Mesenchymal stem cell (in vitro differentiated cells and primary cell): Measurements from ENCODE around the gene VSTM5.

Experiments used
- DNase-seq: peaks from one replicate; pipeline ENCODE4 v3.0.0-alpha.2; 2013
- H2AFZ ChIP-seq: one replicate; pipeline ENCODE4 v1.6.1; 2013; ENCODE audit warnings: low read depth, mild to moderate bottlenecking, control low read depth, inconsistent platforms, low read length, moderate library complexity
- H2AK5ac ChIP-seq: 2 replicates; pipeline ENCODE4 v1.6.1; 2013; ENCODE audit warnings: low read length, moderate library complexity, mild to moderate bottlenecking, inconsistent platforms; ENCODE audit not compliant: severe bottlenecking
- H2BK120ac ChIP-seq: one replicate; pipeline ENCODE4 v1.6.1; 2013; ENCODE audit warnings: low read depth, mild to moderate bottlenecking, inconsistent platforms, low read length, moderate library complexity
- H2BK12ac ChIP-seq, 2 experiments: one replicate each; pipeline ENCODE4 v1.6.1; 2013; ENCODE audit warnings: inconsistent platforms in 2 of 2, low read length in 2 of 2, mild to moderate bottlenecking in 2 of 2, moderate library complexity in 2 of 2, control low read depth in 1 of 2
- H2BK15ac ChIP-seq: one replicate; pipeline ENCODE4 v1.6.1; 2013; ENCODE audit warnings: mild to moderate bottlenecking, low read depth, inconsistent platforms; ENCODE audit not compliant: poor library complexity, severe bottlenecking
- H2BK5ac ChIP-seq: 2 replicates; pipeline ENCODE4 v1.6.1; 2013; ENCODE audit warnings: low read depth, mild to moderate bottlenecking, low read length, control low read depth, inconsistent platforms; ENCODE audit not compliant: poor library complexity, severe bottlenecking
- H3K14ac ChIP-seq, 2 experiments: one replicate each; pipeline ENCODE4 v1.6.1; 2013; ENCODE audit warnings: inconsistent platforms in 2 of 2, low read length in 2 of 2, control low read depth in 1 of 2, mild to moderate bottlenecking in 1 of 2, moderate library complexity in 1 of 2
- H3K18ac ChIP-seq, 2 experiments: one replicate each; pipeline ENCODE4 v1.6.1; 2013; ENCODE audit warnings: inconsistent platforms in 2 of 2, low read length in 2 of 2, control low read depth in 1 of 2, low read depth in 1 of 2, mild to moderate bottlenecking in 1 of 2
- H3K23ac ChIP-seq, 2 experiments: one replicate each; pipeline ENCODE4 v1.6.1; 2013; ENCODE audit warnings: inconsistent platforms in 2 of 2, low read length in 2 of 2, mild to moderate bottlenecking in 2 of 2, moderate library complexity in 2 of 2, control low read depth in 1 of 2
- H3K27ac ChIP-seq: 2 replicates; pipeline ENCODE4 v1.5.1; 2013; ENCODE audit warnings: mild to moderate bottlenecking, moderate library complexity, low read length, control low read depth, inconsistent platforms; ENCODE audit not compliant: poor library complexity, severe bottlenecking
- H3K27me3 ChIP-seq, 2 experiments: 2 replicates each; pipeline versions ENCODE4 v1.6.1 to v1.7.0; 2013; ENCODE audit warnings: low read length in 2 of 2, mild to moderate bottlenecking in 2 of 2, moderate library complexity in 2 of 2, control low read depth in 1 of 2, inconsistent platforms in 1 of 2; ENCODE audit not compliant: control insufficient read depth in 1 of 2, insufficient read depth in 1 of 2
- H3K36me3 ChIP-seq, 2 experiments: 2 replicates each; pipeline versions ENCODE4 v1.6.1 to v1.7.0; 2013; ENCODE audit warnings: low read length in 2 of 2, control low read depth in 1 of 2, inconsistent platforms in 1 of 2, low read depth in 1 of 2, mild to moderate bottlenecking in 1 of 2; ENCODE audit not compliant: insufficient read depth in 2 of 2, control insufficient read depth in 1 of 2
- H3K4ac ChIP-seq, 2 experiments: one replicate each; pipeline ENCODE4 v1.6.1; 2013; ENCODE audit warnings: inconsistent platforms in 2 of 2, low read length in 2 of 2, mild to moderate bottlenecking in 2 of 2, moderate library complexity in 2 of 2, control low read depth in 1 of 2, low read depth in 1 of 2
- H3K4me1 ChIP-seq: 2 replicates; pipeline ENCODE4 v1.6.1; 2013; ENCODE audit warnings: low read depth, low read length, control low read depth; ENCODE audit not compliant: control insufficient read depth, insufficient read depth
- H3K4me2 ChIP-seq: 2 replicates; pipeline ENCODE4 v1.6.1; 2013; ENCODE audit warnings: low read length, mild to moderate bottlenecking, inconsistent platforms; ENCODE audit not compliant: poor library complexity, severe bottlenecking
- H3K4me3 ChIP-seq, 2 experiments: 2 replicates each; pipeline versions ENCODE4 v1.5.1 to v1.7.0; 2013; ENCODE audit warnings: low read length in 2 of 2, mild to moderate bottlenecking in 2 of 2, control low read depth in 1 of 2, low read depth in 1 of 2; ENCODE audit not compliant: insufficient read depth in 1 of 2
- H3K79me1 ChIP-seq: replicated peaks from 2 replicates; pipeline ENCODE4 v1.6.1; 2013; ENCODE audit warnings: mild to moderate bottlenecking, control low read depth, low read length, inconsistent platforms; ENCODE audit not compliant: poor library complexity, severe bottlenecking
- H3K9ac ChIP-seq: 2 replicates; pipeline ENCODE4 v1.7.0; 2013; ENCODE audit warnings: mild to moderate bottlenecking, low read length, moderate library complexity
- H3K9me3 ChIP-seq: 2 replicates; pipeline ENCODE4 v1.7.0; 2013; ENCODE audit warnings: mild to moderate bottlenecking, low read length; ENCODE audit not compliant: control insufficient read depth
- H4K8ac ChIP-seq: one replicate; pipeline ENCODE4 v1.6.1; 2013; ENCODE audit warnings: inconsistent platforms, mild to moderate bottlenecking, low read length, moderate library complexity
- H4K91ac ChIP-seq: one replicate; pipeline ENCODE4 v1.6.1; 2013; ENCODE audit warnings: mild to moderate bottlenecking, low read length, inconsistent platforms
- WGBS: methylation state at CpG from one replicate; pipeline ENCODE4 v1.1.7; 2013; ENCODE audit warnings: mixed read lengths; 5-methylcytosine and 5-hydroxymethylcytosine counted together

Gene VSTM5

GRCh38 chr11:93784145-93784934 lies 66.1 kb downstream of the VSTM5 start, which contains the start of gene MED17:
MED17 (plus strand) TSS chr11:93784282; CDS start chr11:93784514, 232 bp downstream.
- DNase-seq: peak; percentile 95
- Histone ChIP-seq H2AK5ac (peak within 1 kb of the TSS; percentile 61), H3K27ac (peak within 1 kb of the TSS; percentile 99), H3K18ac (peak within 1 kb of the TSS; percentile 89 to 100), H2BK120ac (peak within 1 kb of the TSS; percentile 44), H3K9ac (peak within 1 kb of the TSS; percentile 97), H3K4me3 (peak within 1 kb of the TSS; percentile 91 to 99), H2BK15ac (peak within 1 kb of the TSS; percentile 12), H3K36me3 (peaks cover 2 to 14% of the 10 kb centered on the region in 2 experiments), H3K4me2 (peak within 1 kb of the TSS; percentile 84), H2BK5ac (peak within 1 kb of the TSS; percentile 96), H3K4me1 (peaks cover 5% of the 10 kb centered on the region), H3K4ac (peak within 1 kb of the TSS; percentile 98 to 100), H4K8ac (peak within 1 kb of the TSS; percentile 91), H2BK12ac (peak within 1 kb of the TSS; percentile 6 to 42), H3K27me3 (no peaks in the 10 kb centered on the region), H3K14ac (peak within 1 kb of the TSS in 1 of 2 experiments; percentile 100), H2AFZ (peak within 1 kb of the TSS; percentile 97), H4K91ac (peak within 1 kb of the TSS; percentile 93), H3K9me3 (no peaks in the 10 kb centered on the region), H3K23ac (peak within 1 kb of the TSS in 1 of 2 experiments; percentile 90), H3K79me1 (peaks cover 4% of the 10 kb centered on the region)
- WGBS: under 1% methylated on average over 67 of the region's 72 CpGs

- Histone ChIP-seq H4K8ac (peak overlapping the region; percentile 80), H3K9ac (peak overlapping the region; percentile 97), H3K18ac (no peak overlapping the region), H3K27me3 (no peaks in the 10 kb centered on the region), H3K23ac (no peak overlapping the region), H2BK5ac (no peak overlapping the region), H3K14ac (no peak overlapping the region), H2AFZ (no peak overlapping the region), H2BK12ac (no peak overlapping the region), H3K9me3 (no peaks in the 10 kb centered on the region), H4K91ac (no peak overlapping the region), H3K4me2 (peak overlapping the region; percentile 82), H3K4me1 (peaks cover 5% of the 10 kb centered on the region), H3K4me3 (peak overlapping the region; percentile 58 to 91), H3K27ac (peak overlapping the region; percentile 54), H2AK5ac (no peak overlapping the region), H3K36me3 (peaks cover 2 to 9% of the 10 kb centered on the region in 2 experiments), H3K4ac (no peak overlapping the region), H2BK15ac (no peak overlapping the region), H3K79me1 (peaks cover 4% of the 10 kb centered on the region), H2BK120ac (peak overlapping the region; percentile 34)
- 0% methylated on average over 9 of the region's 10 CpGs for WGBS
- no peak for DNase-seq
Observed at GRCh38 chr11:93783765-93784144, 66.7 kb downstream of the VSTM5 start.

GRCh38 chr11:93783362-93783761 lies 67.1 kb downstream of the VSTM5 start:
- H3K14ac ChIP-seq: no peak overlapping the region
- peak overlapping the region; percentile 61 for H2AK5ac ChIP-seq
- no peak overlapping the region for H2BK12ac ChIP-seq
- peak overlapping the region; percentile 60 for H4K8ac ChIP-seq
- peaks cover 4% of the 10 kb centered on the region for H3K79me1 ChIP-seq
- H3K4me1 ChIP-seq: peaks cover 5% of the 10 kb centered on the region
- no peak overlapping the region for H2BK120ac ChIP-seq
- H2BK5ac ChIP-seq: no peak overlapping the region
- no peak overlapping the region for H2AFZ ChIP-seq
- no peak overlapping the region for H2BK15ac ChIP-seq
- H3K23ac ChIP-seq: no peak overlapping the region
- peaks cover 2 to 6% of the 10 kb centered on the region in 2 experiments for H3K36me3 ChIP-seq
- peak overlapping the region in 1 of 2 experiments; percentile 91 for H3K4me3 ChIP-seq
- no peak for DNase-seq
- no peak overlapping the region for H3K18ac ChIP-seq
- H3K4ac ChIP-seq: no peak overlapping the region
- no peaks in the 10 kb centered on the region for H3K27me3 ChIP-seq
- H4K91ac ChIP-seq: no peak overlapping the region
- no peaks in the 10 kb centered on the region for H3K9me3 ChIP-seq
- 91% methylated on average over 4 of the region's 7 CpGs for WGBS
- peak overlapping the region; percentile 82 for H3K4me2 ChIP-seq
- H3K9ac ChIP-seq: peak overlapping the region; percentile 97
- H3K27ac ChIP-seq: no peak overlapping the region

- 0% methylated on average over 1 of the region's 2 CpGs for WGBS
- Histone ChIP-seq H3K36me3 (peaks cover 0 to 2% of the 10 kb centered on the region in 2 experiments), H4K91ac (no peak overlapping the region), H3K79me1 (no peaks in the 10 kb centered on the region), H3K9ac (no peak overlapping the region), H3K27ac (no peak overlapping the region), H3K18ac (no peak overlapping the region), H3K4me3 (no peak overlapping the region), H2BK5ac (no peak overlapping the region), H3K4me1 (no peaks in the 10 kb centered on the region), H2BK15ac (no peak overlapping the region), H3K4me2 (no peak overlapping the region), H3K27me3 (no peaks in the 10 kb centered on the region), H3K4ac (no peak overlapping the region), H3K9me3 (no peaks in the 10 kb centered on the region), H2AK5ac (no peak overlapping the region), H2BK120ac (no peak overlapping the region), H4K8ac (no peak overlapping the region), H2AFZ (no peak overlapping the region), H3K14ac (no peak overlapping the region), H2BK12ac (no peak overlapping the region), H3K23ac (no peak overlapping the region)
- peak; percentile 18 for DNase-seq
Observed at GRCh38 chr11:93775289-93775688, 75.1 kb downstream of the VSTM5 start.
